ENCODE results near the gene TRIM2. TPM values are rescaled to one million over a fixed set of nuclear protein-coding genes. Genes with fewer than 3 reads are reported as not detected.

TRIM2 gene
- total and polyA plus RNA-seq, 7 donors, result 1.3 to 7.1 (median 3.9) TPM

DNA sequence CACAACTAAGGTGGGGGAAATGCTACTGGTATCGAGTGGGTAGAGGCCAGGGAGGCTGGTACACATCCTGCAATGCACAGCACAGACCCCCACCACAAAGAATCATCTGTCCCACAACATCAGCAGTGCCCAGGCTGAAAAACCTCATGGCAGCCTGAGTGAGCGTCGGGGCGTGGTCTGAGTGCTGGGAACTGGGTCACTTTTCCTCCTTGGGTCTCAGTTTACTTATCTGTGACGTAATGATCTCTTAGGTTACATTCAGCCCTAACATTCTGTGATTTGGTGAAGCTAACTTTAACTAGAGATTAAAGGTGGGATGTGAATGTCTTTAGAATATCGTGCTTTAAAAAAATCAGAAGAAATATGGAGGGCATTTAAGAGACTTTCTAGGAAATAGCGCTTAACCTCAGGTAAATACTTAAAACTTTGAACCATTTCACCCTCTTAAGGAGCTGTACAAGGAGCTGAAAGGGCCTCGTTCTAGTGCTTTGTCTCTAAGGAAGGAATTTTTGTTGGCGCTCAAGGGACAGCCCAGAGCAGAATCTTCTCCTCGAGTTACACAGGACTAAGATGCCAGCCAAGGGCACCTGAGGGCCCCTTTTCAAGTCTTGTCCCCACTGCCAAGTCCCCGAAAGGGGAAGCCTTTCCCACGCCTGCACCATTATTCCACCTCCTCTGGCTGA is 18.1 kb upstream of the TRIM2 start:
- WGBS, 3 donors, result 82 to 89% (median 82%) methylated on average over 12 of the region's 12 CpGs
- Histone ChIP-seq H3K4me3 (no peak overlapping the region), H3K36me3 (ENCODE audit: insufficient read depth in 1 of 2, low read depth in 1 of 2) (no peaks in the 10 kb centered on the region), H3K9me3 (no peaks in the 10 kb centered on the region), H3K27me3 (ENCODE audit: insufficient read depth in 3 of 3, low read length in 2 of 3) (no peaks in the 10 kb centered on the region), H3K27ac (no peak overlapping the region), H3K4me1 (no peaks in the 10 kb centered on the region)
- no peak for DNase-seq
- intact Hi-C loops (cut with DNase I), result no loop called here
- TF ChIP-seq, protein P1, sequence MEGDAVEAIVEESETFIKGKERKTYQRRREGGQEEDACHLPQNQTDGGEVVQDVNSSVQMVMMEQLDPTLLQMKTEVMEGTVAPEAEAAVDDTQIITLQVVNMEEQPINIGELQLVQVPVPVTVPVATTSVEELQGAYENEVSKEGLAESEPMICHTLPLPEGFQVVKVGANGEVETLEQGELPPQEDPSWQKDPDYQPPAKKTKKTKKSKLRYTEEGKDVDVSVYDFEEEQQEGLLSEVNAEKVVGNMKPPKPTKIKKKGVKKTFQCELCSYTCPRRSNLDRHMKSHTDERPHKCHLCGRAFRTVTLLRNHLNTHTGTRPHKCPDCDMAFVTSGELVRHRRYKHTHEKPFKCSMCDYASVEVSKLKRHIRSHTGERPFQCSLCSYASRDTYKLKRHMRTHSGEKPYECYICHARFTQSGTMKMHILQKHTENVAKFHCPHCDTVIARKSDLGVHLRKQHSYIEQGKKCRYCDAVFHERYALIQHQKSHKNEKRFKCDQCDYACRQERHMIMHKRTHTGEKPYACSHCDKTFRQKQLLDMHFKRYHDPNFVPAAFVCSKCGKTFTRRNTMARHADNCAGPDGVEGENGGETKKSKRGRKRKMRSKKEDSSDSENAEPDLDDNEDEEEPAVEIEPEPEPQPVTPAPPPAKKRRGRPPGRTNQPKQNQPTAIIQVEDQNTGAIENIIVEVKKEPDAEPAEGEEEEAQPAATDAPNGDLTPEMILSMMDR (IDR thresholded peaks at IDR 0.05), result no peak
- ATAC-seq, result no peak

DNA sequence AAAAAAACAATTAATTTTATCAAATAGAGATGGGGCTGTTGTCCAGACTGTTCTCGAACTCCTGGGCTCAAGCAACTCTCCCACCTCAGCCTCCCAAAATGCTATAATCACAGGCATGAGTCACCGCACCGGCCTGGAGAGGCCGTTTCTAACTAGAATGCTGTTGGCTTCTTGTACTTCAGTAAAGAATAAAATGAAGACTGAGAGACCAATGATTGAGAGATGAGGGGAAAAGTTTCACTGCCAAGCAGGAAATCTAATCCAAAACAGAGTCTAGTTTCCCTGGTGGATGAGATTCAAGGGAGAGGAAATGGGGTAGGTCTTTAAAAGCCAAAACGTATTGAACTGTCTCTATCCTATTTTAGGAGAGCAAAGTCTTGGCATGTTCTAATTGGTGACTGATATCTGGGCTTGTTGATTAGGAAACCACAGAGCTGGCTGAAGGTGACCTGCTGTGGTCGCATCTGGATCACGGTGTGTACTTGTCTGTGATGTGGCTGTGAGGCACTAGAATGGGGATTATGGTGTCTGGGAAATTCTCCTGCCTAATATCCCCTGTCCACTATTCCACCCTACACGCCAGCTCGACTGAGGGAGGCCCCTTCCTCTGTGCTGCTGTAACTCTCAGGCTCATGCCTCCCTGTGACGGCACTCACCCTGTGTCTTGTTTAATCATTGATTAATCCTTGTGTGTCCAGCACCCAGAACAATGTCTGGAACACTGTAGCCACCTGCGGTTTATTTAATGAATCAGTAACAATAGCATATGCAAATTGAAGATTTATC is 15.0 kb upstream of the TRIM2 start:
- H3K4me1 ChIP-seq, result no peaks in the 10 kb centered on the region
- 59 to 66% (median 63%) methylated on average over 11 of the region's 11 CpGs for WGBS, 3 donors
- no peaks in the 10 kb centered on the region for H3K27me3 ChIP-seq (ENCODE audit: insufficient read depth in 3 of 3, low read length in 2 of 3)
- intact Hi-C loops (cut with DNase I), result no loop called here
- TF ChIP-seq, protein P1 (IDR thresholded peaks at IDR 0.05), result no peak
- DNase-seq, result no peak
- H3K36me3 ChIP-seq (ENCODE audit: insufficient read depth in 1 of 2, low read depth in 1 of 2), result no peaks in the 10 kb centered on the region
- no peaks in the 10 kb centered on the region for H3K9me3 ChIP-seq
- H3K27ac ChIP-seq, result no peak overlapping the region
- no peak for ATAC-seq
- no peak overlapping the region for H3K4me3 ChIP-seq

DNA sequence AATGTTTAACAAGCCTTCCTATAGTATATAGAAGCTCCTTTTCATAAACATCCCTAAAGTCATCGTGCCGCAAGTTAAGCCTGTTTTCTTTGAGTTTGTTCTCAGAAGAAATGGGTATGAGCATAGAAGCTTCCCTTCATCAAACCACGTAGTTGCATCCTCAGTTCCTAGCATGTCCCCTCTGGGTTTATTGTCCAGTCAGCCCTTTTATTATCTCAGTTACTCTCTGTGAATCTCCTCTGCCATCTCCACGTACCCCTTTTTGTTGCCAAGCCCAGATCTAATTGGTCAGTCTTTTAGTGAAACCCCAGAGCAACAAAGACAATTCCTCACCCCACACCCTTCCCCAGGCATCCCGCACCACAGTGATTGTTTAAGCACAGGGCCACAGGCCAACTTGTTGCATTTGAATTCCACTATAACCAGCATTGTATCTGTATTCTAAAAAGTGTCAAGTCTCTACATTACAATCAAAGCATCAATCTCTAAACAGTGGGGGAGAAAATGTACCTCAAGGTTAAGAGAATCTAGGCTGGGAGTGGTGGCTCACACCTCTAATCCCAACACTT is 12.4 kb upstream of the TRIM2 start:
- ATAC-seq, result no peak
- 85 to 87% (median 86%) methylated on average over 5 of the region's 5 CpGs for WGBS, 3 donors
- TF ChIP-seq, protein P1 (IDR thresholded peaks at IDR 0.05), result no peak
- Histone ChIP-seq H3K4me3 (no peak overlapping the region), H3K9me3 (no peaks in the 10 kb centered on the region), H3K27me3 (ENCODE audit: insufficient read depth in 3 of 3, low read length in 2 of 3) (no peaks in the 10 kb centered on the region), H3K27ac (no peak overlapping the region), H3K4me1 (no peaks in the 10 kb centered on the region), H3K36me3 (ENCODE audit: insufficient read depth in 1 of 2, low read depth in 1 of 2) (no peaks in the 10 kb centered on the region)
- intact Hi-C loops (cut with DNase I), result no loop called here
- DNase-seq, result no peak

DNA sequence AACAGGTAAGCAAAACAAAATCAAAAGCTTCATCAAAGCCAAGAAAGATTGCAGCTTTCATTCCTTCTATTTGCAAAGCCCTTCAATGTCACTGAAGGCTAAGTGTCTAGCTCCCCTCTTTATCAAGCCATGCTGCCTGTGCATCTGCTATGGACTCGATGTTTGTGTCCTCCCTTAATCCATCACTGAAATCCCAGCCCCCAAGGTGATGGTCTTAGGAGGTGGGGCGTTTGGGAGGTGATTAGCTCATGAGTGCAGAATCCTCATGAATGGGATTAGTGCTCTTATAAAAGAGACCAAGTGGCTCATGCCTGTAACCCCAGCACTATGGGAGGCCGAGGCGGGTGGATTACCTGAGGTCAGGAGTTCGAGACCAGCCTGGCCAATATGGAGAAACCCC is 6.9 kb upstream of the TRIM2 start:
- Histone ChIP-seq H3K36me3 (ENCODE audit: insufficient read depth in 1 of 2, low read depth in 1 of 2) (no peaks in the 10 kb centered on the region), H3K4me1 (no peaks in the 10 kb centered on the region), H3K4me3 (no peak overlapping the region), H3K27me3 (ENCODE audit: insufficient read depth in 3 of 3, low read length in 2 of 3) (no peaks in the 10 kb centered on the region), H3K27ac (no peak overlapping the region), H3K9me3 (no peaks in the 10 kb centered on the region)
- ATAC-seq (no peak), DNase-seq (no peak)
- TF ChIP-seq, protein P1 (IDR thresholded peaks at IDR 0.05), result no peak
- 88 to 91% (median 89%) methylated on average over 5 of the region's 5 CpGs for WGBS, 3 donors
- intact Hi-C loops (cut with DNase I), result no loop called here
